AG04450 (cell line): ENCODE data around the gene ZIC4. TPM values are rescaled to one million over a fixed set of nuclear protein-coding genes. Genes with fewer than 3 reads are reported as not detected.

ENCODE experiments used
- CTCF ChIA-PET: fragments of 300-600, 350-600 bp; formaldehyde crosslinking; extraction: SDS; loops from one replicate; lab custom pipeline; 2022; ENCODE audit warnings: antibody characterized with exemption, inconsistent platforms; lab: Charles Lee
- POLR2A ChIA-PET: fragments of 350-600 bp; formaldehyde crosslinking; extraction: SDS; loops from one replicate; lab custom pipeline; 2021; ENCODE audit warnings: antibody characterized with exemption, inconsistent platforms; lab: Yijun Ruan, JAX
- DNase-seq: peaks from one replicate; pipeline ENCODE4 v3.0.0-alpha.2; 2011; ENCODE audit warnings: low read depth, low spot score
- H3K27ac ChIP-seq: one replicate; pipeline ENCODE4 v1.5.1; 2012; ENCODE audit warnings: low read depth, low read length, control low read depth
- H3K27me3 ChIP-seq: one replicate; pipeline ENCODE4 v1.6.0; 2012; ENCODE audit warnings: low read length; ENCODE audit not compliant: control insufficient read depth, insufficient read depth
- H3K4me3 ChIP-seq: 2 replicates; pipeline ENCODE4 v1.5.1; 2011; ENCODE audit warnings: mild to moderate bottlenecking, low read depth, low read length, control low read depth
- H3K9me3 ChIP-seq: 2 replicates; pipeline ENCODE4 v1.5.1; 2012; ENCODE audit warnings: low read length; ENCODE audit not compliant: control insufficient read depth, insufficient read depth
- polyA plus RNA-seq: library from polyadenylated mRNA; depleted of rRNA; stranded (reverse); fragments of >200 nt; gene quantifications from 2 replicates; pipeline ENCODE4 v1.2.3, GENCODE V29; 2011
- TF ChIP-seq, protein P1 (sequence below): IDR thresholded peaks from 2 replicates; pipeline ENCODE4 v1.5.1; 2011; ENCODE audit warnings: low read depth, low read length, control low read depth, inconsistent platforms

Gene ZIC4
- polyA plus RNA-seq, 1 experiment = not detected

DNA sequence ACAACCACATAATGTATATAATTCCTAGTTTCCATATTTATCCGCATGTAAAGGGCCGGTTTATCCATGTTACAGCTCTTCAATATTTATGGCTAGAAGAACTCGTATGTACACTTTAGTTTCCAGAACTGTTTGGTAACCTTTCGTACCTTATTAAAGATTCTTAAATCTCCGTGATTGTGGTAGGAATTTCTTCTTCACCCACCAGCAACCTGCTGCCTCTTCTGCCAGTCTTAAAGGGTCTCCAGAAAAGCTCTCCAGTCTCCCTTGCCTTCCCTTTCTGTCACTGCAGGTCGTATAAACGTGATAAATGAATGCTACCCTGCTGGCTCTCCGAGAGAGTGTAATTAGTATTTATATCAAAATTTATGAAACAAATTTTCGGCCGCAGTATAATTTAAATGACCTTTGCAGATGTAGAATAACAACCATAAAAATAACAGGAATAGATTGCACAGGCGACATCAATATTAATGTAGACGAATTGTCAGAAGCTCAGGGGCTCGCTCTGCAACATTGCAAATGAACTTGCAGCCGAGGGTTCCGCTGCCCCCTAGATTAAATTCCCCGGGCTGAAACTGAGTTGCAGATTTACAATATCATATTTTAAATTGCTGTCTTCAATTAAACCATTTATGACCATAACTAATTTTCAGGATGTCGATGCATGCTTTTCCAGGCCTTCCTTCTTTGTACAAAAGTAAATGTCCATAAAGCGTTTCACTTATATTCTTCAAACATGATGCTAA is 8.2 kb upstream of the ZIC4 start:
- CTCF ChIA-PET = no interaction called here
- TF ChIP-seq, protein P1, sequence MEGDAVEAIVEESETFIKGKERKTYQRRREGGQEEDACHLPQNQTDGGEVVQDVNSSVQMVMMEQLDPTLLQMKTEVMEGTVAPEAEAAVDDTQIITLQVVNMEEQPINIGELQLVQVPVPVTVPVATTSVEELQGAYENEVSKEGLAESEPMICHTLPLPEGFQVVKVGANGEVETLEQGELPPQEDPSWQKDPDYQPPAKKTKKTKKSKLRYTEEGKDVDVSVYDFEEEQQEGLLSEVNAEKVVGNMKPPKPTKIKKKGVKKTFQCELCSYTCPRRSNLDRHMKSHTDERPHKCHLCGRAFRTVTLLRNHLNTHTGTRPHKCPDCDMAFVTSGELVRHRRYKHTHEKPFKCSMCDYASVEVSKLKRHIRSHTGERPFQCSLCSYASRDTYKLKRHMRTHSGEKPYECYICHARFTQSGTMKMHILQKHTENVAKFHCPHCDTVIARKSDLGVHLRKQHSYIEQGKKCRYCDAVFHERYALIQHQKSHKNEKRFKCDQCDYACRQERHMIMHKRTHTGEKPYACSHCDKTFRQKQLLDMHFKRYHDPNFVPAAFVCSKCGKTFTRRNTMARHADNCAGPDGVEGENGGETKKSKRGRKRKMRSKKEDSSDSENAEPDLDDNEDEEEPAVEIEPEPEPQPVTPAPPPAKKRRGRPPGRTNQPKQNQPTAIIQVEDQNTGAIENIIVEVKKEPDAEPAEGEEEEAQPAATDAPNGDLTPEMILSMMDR = no peak
- H3K4me3 ChIP-seq = no peak overlapping the region
- H3K27me3 ChIP-seq = peaks cover 90% of the 10 kb centered on the region
- H3K27ac ChIP-seq = no peak overlapping the region
- peaks cover 21% of the 10 kb centered on the region; the same call in 1 of the 2 replicates for H3K9me3 ChIP-seq
- POLR2A ChIA-PET = no interaction called here
- DNase-seq = no peak

DNA sequence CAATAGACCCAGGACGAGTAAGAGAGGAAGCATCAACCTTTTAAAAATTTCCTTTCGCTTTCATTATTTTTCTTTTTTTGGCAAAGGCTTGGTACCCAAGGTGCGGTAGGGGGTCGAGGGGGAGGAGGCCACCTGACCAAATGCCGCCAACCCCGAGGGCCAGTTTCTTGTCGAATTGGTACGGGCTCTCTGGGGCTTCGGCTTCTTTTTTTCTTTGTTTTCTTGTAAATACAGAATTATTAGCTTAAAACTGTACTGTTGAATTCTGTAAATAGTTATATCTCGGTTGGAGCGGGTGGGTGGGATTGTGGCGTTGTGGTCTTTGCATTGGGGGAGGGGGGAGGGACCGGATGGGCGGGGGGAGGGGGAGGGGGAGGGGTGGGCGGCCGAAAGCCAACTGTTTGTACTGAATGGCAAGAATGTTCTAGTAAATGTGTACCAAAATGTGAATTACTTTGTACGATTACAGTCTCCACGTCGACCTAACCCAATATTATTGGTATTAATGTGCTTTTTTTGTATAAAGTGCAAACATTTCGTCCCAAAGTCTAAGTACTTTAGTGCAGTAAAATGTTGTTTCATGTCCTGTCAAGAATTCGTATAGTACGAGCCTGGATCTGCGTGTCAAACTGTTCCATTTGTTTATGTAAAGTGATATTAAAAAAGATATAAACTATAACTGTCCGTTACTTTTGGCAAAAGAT is 7.5 kb upstream of the ZIC4 start:
- TF ChIP-seq, protein P1 = no peak
- DNase-seq = no peak
- Histone ChIP-seq H3K9me3 (peaks cover 14% of the 10 kb centered on the region; the same call in 1 of the 2 replicates), H3K4me3 (peak overlapping the region; percentile 25; the same call in 1 of the 2 replicates), H3K27me3 (peaks cover 88% of the 10 kb centered on the region), H3K27ac (no peak overlapping the region)
- CTCF ChIA-PET = no interaction called here
- POLR2A ChIA-PET = no interaction called here

DNA sequence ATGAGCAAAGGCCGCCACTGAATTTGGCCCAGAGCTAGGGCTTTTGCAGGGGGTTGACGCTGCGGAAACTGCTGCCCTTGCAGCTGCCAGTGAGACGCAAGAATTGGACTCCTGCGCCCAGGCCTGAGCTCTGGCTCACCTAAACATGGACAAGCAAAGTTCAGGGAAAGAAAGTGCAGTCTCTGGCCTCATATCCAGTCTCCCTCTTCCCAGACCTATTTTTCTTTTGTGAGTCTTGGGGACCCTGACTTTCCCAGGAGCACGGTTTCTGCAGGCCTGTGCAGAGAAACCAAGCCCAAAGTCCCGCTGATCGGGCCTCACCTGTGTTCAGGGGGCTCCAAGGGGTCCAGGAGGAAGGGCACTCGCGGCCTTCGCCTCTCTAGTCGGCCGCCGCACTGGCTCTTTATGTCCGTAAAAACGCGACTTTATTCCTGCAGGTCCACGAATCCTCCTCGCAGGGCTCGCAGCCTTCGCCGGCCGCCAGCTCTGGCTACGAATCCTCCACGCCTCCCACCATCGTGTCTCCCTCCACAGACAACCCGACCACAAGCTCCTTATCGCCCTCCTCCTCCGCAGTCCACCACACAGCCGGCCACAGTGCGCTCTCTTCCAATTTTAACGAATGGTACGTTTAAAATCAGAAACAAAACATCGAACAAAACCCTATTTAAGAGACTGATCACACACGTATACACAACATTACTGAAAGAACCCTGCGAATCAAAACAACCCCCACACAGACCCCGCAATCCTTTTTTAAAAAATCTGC is 6.8 kb upstream of the ZIC4 start:
- DNase-seq = no peak
- H3K27ac ChIP-seq = no peak overlapping the region
- POLR2A ChIA-PET = no interaction called here
- H3K4me3 ChIP-seq = peak overlapping the region; percentile 25; the same call in 1 of the 2 replicates
- peaks cover 14% of the 10 kb centered on the region; the same call in 1 of the 2 replicates for H3K9me3 ChIP-seq
- TF ChIP-seq, protein P1 = no peak
- peaks cover 88% of the 10 kb centered on the region for H3K27me3 ChIP-seq
- CTCF ChIA-PET = no interaction called here

DNA sequence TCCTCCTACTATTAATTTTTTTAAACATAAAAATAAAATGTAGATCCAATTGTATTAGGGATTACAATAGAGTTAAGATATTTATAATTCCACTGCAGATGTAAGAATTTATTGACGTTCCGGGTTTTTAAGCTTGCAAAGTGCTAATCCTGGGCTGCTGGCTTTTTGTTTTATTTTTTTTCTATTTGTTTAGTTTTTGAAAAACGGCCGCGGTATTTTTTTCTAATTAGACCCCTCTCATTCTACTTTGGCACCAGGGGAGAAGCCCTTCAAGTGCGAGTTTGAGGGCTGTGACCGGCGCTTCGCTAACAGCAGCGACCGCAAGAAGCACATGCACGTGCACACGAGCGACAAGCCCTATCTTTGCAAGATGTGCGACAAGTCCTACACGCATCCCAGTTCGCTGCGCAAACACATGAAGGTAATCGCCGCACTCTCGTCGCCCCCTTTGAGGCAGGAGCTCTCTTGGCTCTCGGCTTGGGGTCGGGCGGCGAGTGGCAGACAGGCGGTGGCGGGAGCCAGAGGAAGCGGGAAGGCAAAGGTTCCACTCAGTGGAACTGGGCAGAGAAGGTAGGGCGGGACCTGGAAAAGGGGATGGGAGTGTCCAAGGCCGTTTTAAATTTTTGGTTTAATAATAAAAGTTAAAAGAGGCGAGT is 6.0 kb upstream of the ZIC4 start:
- Histone ChIP-seq H3K27me3 (peaks cover 88% of the 10 kb centered on the region), H3K27ac (no peak overlapping the region), H3K4me3 (no peak overlapping the region), H3K9me3 (peaks cover 14% of the 10 kb centered on the region; the same call in 1 of the 2 replicates)
- CTCF ChIA-PET = no interaction called here
- no peak for DNase-seq
- TF ChIP-seq, protein P1 = no peak
- POLR2A ChIA-PET = no interaction called here
